Mammary epithelial cell (primary cell): ENCODE results near the gene PGBD1.

Source experiments
- CTCF ChIP-seq, 2 donors: IDR thresholded peaks in 1 of 2; conservative IDR thresholded peaks in 1 of 2; 2 replicates each; pipeline ENCODE4 v1.5.1; 2011 to 2012; ENCODE audit warnings: inconsistent platforms in 2 of 2, low read length in 2 of 2, mild to moderate bottlenecking in 2 of 2, control low read depth in 1 of 2, low read depth in 1 of 2; ENCODE audit not compliant: insufficient read depth in 1 of 2; ENCODE audit errors: extremely low read depth in 1 of 2
- EZH2 ChIP-seq: IDR thresholded peaks from 2 replicates; pipeline ENCODE4 v1.6.1; 2012; ENCODE audit warnings: low read length, inconsistent platforms, borderline replicate concordance

- TF ChIP-seq CTCF (conservative IDR thresholded peaks at IDR 0.05 in 1 of 2, IDR thresholded peaks at IDR 0.05 in 1 of 2; ENCODE audit: extremely low read depth in 1 of 2, insufficient read depth in 1 of 2, low read depth in 1 of 2, low read length in 2 of 2) (no peak), EZH2 (no peak)
Measured at GRCh38 chr6:28351493-28351925, 70.1 kb downstream of the PGBD1 start.
